ENCODE results near the gene CDK4. TPM values are rescaled to one million over a fixed set of nuclear protein-coding genes. Genes with fewer than 3 reads are reported as not detected.

Gene CDK4
- total RNA-seq, 4 donors from 2014 or later = 95.2 to 137 (median 113) TPM

DNA sequence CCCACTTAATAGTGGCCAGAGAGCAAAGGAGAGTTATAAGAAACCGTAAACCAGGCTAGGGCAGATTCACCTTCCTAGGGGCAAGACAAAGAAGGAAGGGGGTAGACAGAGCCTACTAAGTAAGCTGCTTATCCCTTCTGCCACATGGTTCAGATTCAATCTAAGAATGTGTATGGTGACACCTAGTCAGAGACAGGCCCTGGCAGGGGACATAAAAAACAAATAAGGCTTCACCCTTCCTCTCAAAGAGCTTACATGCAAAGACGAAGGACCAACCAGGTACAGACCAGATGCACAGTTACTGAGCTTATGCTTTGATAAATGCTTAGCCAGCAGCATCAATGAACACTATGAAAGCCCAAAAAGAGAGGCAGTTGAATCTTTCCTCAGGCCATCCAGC is 10.4 kb upstream of the CDK4 start:
- 91 to 97% methylated on average over 2 of the region's 2 CpGs for WGBS, 2 donors
- H3K27me3 ChIP-seq = no peaks in the 10 kb centered on the region
- TF ChIP-seq, protein P1, sequence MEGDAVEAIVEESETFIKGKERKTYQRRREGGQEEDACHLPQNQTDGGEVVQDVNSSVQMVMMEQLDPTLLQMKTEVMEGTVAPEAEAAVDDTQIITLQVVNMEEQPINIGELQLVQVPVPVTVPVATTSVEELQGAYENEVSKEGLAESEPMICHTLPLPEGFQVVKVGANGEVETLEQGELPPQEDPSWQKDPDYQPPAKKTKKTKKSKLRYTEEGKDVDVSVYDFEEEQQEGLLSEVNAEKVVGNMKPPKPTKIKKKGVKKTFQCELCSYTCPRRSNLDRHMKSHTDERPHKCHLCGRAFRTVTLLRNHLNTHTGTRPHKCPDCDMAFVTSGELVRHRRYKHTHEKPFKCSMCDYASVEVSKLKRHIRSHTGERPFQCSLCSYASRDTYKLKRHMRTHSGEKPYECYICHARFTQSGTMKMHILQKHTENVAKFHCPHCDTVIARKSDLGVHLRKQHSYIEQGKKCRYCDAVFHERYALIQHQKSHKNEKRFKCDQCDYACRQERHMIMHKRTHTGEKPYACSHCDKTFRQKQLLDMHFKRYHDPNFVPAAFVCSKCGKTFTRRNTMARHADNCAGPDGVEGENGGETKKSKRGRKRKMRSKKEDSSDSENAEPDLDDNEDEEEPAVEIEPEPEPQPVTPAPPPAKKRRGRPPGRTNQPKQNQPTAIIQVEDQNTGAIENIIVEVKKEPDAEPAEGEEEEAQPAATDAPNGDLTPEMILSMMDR (IDR thresholded peaks at IDR 0.05) = no peak
- TF ChIP-seq POLR2A (IDR thresholded peaks at IDR 0.05) = no peak
- no peak for DNase-seq
- H3K9me3 ChIP-seq = no peaks in the 10 kb centered on the region
- peaks cover 28 to 30% of the 10 kb centered on the region in 2 donors for H3K4me1 ChIP-seq
- no peak overlapping the region for H3K27ac ChIP-seq
- peaks cover 9 to 10% of the 10 kb centered on the region in 2 donors for H3K36me3 ChIP-seq
- intact Hi-C loops (cut with DNase I) = no loop called here
- no peak overlapping the region for H3K4me3 ChIP-seq (replicated peaks in 1 of 3)

DNA sequence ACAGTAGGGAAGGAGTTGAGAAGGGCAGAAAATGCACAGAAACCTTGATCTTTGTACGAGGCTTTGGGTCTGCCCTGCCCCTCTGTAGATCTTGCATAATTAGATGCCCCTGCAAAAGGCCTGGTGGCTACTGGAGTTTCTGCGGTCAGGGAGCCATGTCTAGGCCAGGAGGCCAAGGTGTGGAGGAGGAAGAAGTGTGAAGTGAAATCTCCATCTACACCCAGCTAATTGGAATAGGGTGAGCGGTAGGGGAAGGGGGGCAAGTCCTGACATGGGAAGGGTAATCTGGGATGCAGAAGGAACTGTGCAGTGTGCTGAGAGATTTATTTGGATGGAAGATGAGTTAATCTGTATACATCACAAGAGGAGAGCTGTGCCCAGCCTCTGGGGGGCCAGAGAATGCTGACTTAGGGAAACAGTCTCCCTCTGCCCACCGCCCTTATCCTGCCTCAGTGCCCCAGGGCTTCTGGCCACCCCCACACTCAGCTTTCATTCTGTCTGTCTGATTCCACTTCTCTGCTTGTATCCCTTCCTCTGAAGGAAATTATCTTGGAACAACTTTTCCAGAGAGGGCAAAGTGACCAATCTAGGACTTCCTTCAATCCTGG is 9.4 kb upstream of the CDK4 start:
- Histone ChIP-seq H3K36me3 (peaks cover 9 to 10% of the 10 kb centered on the region in 2 donors), H3K9me3 (no peaks in the 10 kb centered on the region), H3K27me3 (no peaks in the 10 kb centered on the region), H3K27ac (no peak overlapping the region), H3K4me3 (replicated peaks in 1 of 3) (no peak overlapping the region), H3K4me1 (peaks cover 24% of the 10 kb centered on the region in 2 donors)
- WGBS, 2 donors = 93 to 98% methylated on average over 4 of the region's 4 CpGs
- intact Hi-C loops (cut with DNase I) = no loop called here
- DNase-seq = no peak
- no peak for TF ChIP-seq POLR2A (IDR thresholded peaks at IDR 0.05)
- TF ChIP-seq, protein P1 (IDR thresholded peaks at IDR 0.05) = no peak

DNA sequence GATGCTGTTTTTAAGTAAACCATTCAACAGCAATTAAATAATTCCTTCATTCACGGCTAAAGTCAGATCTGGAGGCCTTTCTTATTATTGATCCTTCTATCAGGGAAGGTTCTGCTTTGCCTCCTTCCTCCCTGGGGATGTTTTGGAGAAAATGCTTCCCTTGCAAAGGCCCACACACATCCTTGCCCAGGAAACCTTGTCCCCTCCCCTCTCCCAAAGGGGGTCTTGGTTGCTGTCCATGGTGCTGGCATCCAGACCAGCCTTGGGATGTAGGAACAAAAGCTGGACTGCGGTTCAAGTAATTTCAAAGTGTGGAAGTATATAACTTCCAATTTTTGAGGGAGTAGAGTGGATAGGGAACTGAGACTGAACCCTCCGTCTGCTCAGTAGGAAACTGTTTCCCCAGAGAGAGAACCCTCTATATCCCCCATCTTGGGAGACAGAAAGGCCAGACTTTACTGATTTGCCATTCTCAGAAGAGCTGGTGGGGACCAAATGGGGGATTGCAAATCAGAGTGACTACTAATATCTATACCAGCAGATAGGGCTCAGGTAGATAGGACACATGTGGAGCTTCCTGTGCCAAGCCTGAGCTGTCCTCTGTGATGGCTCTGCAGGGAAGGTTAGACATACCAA is 8.4 kb upstream of the CDK4 start:
- intact Hi-C loops (cut with DNase I) = no loop called here
- no peaks in the 10 kb centered on the region for H3K9me3 ChIP-seq
- DNase-seq = no peak
- no peak for TF ChIP-seq POLR2A (IDR thresholded peaks at IDR 0.05)
- TF ChIP-seq, protein P1 (IDR thresholded peaks at IDR 0.05) = no peak
- peaks cover 9 to 10% of the 10 kb centered on the region in 2 donors for H3K36me3 ChIP-seq
- H3K4me3 ChIP-seq (replicated peaks in 1 of 3) = no peak overlapping the region
- 92 to 94% methylated on average over 3 of the region's 3 CpGs for WGBS, 2 donors
- no peaks in the 10 kb centered on the region for H3K27me3 ChIP-seq
- H3K4me1 ChIP-seq = peaks cover 22 to 23% of the 10 kb centered on the region in 2 donors
- no peak overlapping the region for H3K27ac ChIP-seq

DNA sequence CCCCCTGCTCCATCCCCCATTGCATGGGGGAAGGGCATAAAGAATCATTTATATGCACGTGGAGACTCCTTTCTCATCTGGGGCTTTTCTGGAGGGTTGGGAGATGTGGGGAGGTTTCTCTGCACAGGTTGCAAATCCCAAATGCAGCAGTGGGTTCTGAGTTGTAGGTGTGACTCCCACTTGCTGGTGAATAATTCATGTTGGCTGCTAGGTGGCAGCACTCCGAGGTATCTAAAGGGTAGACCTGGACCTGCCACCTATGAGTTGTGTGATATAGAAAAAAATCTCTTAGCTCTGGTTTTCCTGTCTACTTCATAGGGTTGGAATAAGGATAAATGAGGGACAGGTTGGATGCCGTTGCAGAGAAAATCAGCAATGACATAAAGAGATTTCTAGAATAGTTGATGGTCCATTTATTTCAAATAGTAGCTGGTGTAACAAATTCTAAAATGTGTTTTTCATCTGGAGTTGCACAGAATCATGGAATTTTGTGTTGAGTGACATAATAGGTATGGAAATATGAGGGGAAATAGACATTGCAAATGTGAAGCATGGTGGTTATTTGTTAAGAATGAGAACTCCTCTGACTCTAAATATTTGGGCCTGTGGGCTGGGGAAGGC is 7.4 kb upstream of the CDK4 start:
- 27 to 44% methylated on average over 3 of the region's 3 CpGs for WGBS, 2 donors
- H3K4me1 ChIP-seq = peaks cover 13 to 15% of the 10 kb centered on the region in 2 donors
- DNase-seq = peak; percentile 32 to 50
- intact Hi-C loops (cut with DNase I) = no loop called here
- H3K9me3 ChIP-seq = no peaks in the 10 kb centered on the region
- peaks cover 9 to 10% of the 10 kb centered on the region in 2 donors for H3K36me3 ChIP-seq
- no peak for TF ChIP-seq POLR2A (IDR thresholded peaks at IDR 0.05)
- TF ChIP-seq, protein P1 (IDR thresholded peaks at IDR 0.05) = peak in 3 of 6 experiments; percentile 34 to 56 (median 46)
- H3K27ac ChIP-seq = no peak overlapping the region
- H3K4me3 ChIP-seq (replicated peaks in 1 of 3) = no peak overlapping the region
- no peaks in the 10 kb centered on the region for H3K27me3 ChIP-seq

Measured in thyroid gland (tissue), 4 donors.